HUES48 (cell line): Measurements from ENCODE around the gene DIDO1.
"Not testable (repeated sequence)": the region's sequence is repeated elsewhere in the genome, so short reads cannot be mapped to it uniquely, and the experiment has no call there.

ENCODE experiments used
- H3K27ac ChIP-seq: one replicate; pipeline ENCODE4 v1.7.0; 2013; ENCODE audit warnings: low read depth, low read length, inconsistent platforms
- H3K27me3 ChIP-seq: 2 replicates; pipeline ENCODE4 v1.6.1; 2013; ENCODE audit warnings: mild to moderate bottlenecking, low read length; ENCODE audit not compliant: control insufficient read depth, insufficient read depth
- H3K36me3 ChIP-seq: 2 replicates; pipeline ENCODE4 v1.6.1; 2013; ENCODE audit warnings: low read length; ENCODE audit not compliant: control insufficient read depth, insufficient read depth
- H3K4me1 ChIP-seq: 2 replicates; pipeline ENCODE4 v1.6.1; 2013; ENCODE audit warnings: mild to moderate bottlenecking, low read length; ENCODE audit not compliant: control insufficient read depth, insufficient read depth
- H3K4me3 ChIP-seq: 2 replicates; pipeline ENCODE4 v1.5.1; 2013; ENCODE audit warnings: mild to moderate bottlenecking, low read depth, low read length
- H3K9ac ChIP-seq: 2 replicates; pipeline ENCODE4 v1.6.1; 2013; ENCODE audit warnings: mild to moderate bottlenecking, low read depth, low read length, moderate library complexity
- H3K9me3 ChIP-seq: 2 replicates; pipeline ENCODE4 v1.6.1; 2013; ENCODE audit warnings: low read length; ENCODE audit not compliant: control insufficient read depth, insufficient read depth

Gene DIDO1

DNA sequence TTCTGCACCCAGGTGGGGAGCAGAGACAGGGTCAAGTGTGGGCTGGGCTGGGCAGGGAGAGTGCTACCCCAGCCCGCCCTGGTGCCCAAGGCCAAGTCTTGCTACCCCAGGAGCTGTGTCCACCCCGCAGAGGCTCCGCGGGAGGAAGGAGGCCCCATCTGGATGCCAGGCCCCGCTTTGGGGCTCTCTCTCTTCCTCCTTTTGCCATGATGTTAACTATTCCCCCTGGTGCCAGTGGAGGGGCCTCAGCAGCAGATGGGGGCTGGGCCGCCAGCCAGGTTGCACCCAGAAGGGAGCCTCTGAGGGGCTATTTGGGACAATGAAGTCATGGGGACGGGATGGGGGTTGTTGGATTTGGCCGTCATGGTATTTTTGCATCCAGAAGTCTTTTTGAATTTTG is 35.5 kb upstream of the DIDO1 start:
- Histone ChIP-seq H3K4me1 (no peaks in the 10 kb centered on the region), H3K36me3 (peaks cover 29% of the 10 kb centered on the region), H3K27me3 (no peaks in the 10 kb centered on the region), H3K27ac (no peak overlapping the region), H3K4me3 (no peak overlapping the region), H3K9ac (no peak overlapping the region), H3K9me3 (no peaks in the 10 kb centered on the region)

DNA sequence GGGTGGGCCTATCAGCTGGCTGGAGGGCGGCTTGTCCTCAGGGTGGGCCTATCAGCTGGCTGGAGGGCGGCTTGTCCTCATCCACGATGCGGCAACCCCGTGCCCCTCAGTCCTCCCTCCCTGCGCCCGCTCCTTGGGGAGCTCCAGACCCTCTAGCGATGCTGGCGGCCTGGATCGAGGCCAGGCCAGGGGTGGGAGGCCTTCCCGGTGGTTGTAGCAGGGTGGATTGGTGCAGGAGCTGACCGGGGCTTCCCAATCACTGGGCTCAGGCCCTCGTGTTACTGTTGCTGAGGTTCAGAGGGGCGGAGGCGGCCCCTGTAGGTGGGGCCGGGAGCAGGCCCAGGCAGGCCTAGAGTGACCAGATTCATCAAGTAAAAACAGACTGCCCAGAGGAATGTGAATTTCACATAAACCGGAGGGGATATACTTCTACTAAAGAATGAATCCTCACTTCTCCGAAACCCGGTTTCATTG is 35.0 kb upstream of the DIDO1 start:
- H3K9ac ChIP-seq = no peak overlapping the region
- H3K9me3 ChIP-seq = no peaks in the 10 kb centered on the region
- no peak overlapping the region for H3K27ac ChIP-seq
- no peaks in the 10 kb centered on the region for H3K27me3 ChIP-seq
- peaks cover 33% of the 10 kb centered on the region for H3K36me3 ChIP-seq
- no peaks in the 10 kb centered on the region for H3K4me1 ChIP-seq
- no peak overlapping the region for H3K4me3 ChIP-seq

DNA sequence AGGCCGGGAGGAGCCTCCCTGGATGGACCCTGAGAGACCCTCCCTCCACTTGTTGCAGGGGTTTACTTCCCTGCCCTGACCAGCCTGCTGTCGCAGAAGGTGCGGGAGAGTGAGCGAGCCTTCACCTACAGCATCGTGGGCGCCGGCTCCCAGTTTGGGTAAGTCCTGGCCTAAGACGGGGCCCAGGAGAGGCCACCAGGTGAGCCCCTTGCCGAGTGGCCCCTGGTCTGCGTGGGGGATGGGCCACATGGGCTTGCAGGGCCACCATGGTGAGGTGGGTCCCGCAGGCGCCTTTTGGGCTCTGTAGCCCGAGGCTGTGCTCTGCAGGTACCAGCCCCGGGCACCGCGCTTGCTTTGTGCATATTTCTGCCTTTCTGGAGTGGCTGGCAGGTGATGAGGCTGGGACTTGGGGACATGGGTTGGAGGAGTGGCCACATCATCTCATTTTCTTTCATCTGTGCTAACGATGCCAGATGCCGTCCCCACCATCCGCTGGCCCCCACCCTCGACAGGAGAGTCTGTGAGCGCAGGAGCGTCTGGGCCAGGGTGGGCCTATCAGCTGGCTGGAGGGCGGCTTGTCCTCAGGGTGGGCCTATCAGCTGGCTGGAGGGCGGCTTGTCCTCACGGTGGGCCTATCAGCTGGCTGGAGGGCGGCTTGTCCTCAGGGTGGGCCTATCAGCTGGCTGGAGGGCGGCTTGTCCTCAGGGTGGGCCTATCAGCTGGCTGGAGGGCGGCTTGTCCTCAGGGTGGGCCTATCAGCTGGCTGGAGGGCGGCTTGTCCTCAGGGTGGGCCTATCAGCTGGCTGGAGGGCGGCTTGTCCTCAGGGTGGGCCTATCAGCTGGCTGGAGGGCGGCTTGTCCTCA is 34.4 kb upstream of the DIDO1 start:
- not testable (repeated sequence) for H3K9ac ChIP-seq, H3K4me3 ChIP-seq, H3K9me3 ChIP-seq, H3K27me3 ChIP-seq, H3K4me1 ChIP-seq, H3K27ac ChIP-seq
- H3K36me3 ChIP-seq = peaks cover 34% of the 10 kb centered on the region

DNA sequence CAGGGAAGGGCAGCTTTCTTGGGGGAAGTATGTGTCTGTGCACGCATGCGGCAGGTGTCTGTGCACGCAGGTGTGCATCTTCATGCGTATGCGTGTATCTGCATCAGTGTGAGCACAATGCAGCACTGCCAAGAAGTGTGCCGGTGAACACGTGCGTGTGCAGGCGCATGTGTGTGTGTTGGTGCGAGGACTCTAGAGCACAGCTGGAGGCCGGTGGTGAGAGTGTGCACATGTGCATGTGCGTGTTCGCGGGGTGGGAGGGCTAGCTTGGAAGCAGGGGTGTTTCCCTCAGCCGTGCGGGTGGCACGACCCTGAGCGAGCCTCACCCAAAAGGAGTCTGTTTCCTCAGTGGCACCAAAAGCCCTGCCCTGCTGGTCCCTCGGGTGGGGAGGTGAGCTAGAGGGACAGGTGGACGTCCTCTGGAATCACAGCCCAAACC is 33.7 kb upstream of the DIDO1 start:
- Histone ChIP-seq H3K27ac (no peak overlapping the region), H3K4me1 (no peaks in the 10 kb centered on the region), H3K27me3 (no peaks in the 10 kb centered on the region), H3K36me3 (peaks cover 34% of the 10 kb centered on the region), H3K4me3 (no peak overlapping the region), H3K9ac (no peak overlapping the region), H3K9me3 (no peaks in the 10 kb centered on the region)

DNA sequence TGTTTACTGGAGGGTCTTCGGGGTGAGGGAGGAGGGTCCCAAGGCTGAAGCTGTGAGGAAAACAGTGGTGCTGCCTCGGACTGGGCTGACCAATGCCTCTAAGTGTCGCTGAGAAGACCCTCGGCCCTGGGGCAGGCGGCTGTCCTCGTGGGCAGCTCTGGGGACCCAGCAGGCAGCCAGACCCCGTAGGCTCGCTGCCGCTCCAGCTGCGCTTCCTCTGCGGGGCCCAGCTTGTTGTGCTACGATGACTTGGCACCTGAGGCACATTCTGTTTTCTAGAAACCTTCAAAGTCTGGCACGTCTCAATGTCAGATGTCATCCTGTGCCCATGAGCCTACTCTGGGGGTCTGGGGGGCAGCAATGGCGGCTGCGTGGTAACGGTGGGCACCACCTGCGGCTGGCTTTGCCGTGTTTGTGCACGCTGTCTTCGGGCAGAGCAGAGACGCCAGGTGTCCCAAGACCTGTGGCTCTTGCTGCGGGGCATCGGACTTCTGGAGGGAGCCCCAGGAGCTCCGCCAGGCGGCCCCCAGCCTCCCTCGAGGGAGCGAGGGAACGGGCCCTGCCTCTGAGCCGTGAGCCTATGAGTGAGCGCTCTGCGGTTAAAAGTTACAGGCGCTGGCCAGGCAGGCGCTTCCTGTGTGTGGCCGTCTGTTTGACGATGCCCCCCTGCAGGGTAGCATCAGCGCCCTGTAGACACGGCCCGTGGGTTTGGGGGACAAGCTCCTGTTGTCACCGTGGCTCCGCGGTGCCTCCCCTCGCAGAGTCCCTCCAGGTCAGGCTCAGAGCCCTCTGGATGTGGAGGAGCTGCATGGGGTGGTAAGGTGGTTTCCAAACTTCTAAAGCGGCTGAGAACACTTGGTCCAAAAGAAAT is 33.0 kb upstream of the DIDO1 start:
- no peak overlapping the region for H3K9ac ChIP-seq
- peaks cover 34% of the 10 kb centered on the region for H3K36me3 ChIP-seq
- H3K27ac ChIP-seq = no peak overlapping the region

DNA sequence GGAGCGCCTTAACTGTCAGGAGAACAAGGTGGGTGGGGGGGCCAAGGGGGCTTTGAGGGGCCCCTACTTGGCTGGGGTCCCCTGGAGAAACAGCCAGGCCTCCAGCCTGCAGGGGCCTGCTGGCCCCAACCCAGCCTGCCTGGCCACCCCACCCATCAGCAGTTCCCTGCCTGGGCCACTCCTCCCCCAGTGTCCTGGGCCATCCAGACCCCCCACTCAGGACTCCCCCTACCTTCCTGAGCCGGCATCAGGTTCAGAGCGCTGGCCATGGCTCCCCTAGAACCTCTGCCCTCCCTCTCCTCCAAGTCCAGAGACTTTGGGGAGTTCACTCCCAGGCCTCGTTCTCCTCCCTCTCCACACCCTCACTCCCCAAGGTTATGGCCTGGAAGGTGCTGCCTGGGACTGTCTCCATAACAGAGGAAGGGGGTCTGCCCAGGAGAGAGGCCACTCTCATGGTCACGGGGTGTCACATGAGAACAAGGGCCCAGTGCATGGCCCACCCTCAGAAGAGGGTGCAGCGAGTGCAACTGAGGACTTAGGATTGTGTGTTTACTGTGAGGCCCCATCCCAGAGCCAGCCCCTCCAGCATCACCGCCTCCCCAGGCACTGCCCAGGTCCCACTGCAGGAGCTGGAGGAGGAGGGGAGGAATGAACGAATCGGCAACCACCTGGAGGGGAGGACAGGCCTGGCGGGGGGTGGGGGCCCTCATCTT is 32.2 kb upstream of the DIDO1 start:
- H3K4me3 ChIP-seq = no peak overlapping the region

More for the DNA sequence above, 33.0 kb upstream of the DIDO1 start:
- Histone ChIP-seq H3K27me3 (no peaks in the 10 kb centered on the region), H3K9me3 (no peaks in the 10 kb centered on the region), H3K4me3 (no peak overlapping the region), H3K4me1 (peaks cover 6% of the 10 kb centered on the region)

DNA sequence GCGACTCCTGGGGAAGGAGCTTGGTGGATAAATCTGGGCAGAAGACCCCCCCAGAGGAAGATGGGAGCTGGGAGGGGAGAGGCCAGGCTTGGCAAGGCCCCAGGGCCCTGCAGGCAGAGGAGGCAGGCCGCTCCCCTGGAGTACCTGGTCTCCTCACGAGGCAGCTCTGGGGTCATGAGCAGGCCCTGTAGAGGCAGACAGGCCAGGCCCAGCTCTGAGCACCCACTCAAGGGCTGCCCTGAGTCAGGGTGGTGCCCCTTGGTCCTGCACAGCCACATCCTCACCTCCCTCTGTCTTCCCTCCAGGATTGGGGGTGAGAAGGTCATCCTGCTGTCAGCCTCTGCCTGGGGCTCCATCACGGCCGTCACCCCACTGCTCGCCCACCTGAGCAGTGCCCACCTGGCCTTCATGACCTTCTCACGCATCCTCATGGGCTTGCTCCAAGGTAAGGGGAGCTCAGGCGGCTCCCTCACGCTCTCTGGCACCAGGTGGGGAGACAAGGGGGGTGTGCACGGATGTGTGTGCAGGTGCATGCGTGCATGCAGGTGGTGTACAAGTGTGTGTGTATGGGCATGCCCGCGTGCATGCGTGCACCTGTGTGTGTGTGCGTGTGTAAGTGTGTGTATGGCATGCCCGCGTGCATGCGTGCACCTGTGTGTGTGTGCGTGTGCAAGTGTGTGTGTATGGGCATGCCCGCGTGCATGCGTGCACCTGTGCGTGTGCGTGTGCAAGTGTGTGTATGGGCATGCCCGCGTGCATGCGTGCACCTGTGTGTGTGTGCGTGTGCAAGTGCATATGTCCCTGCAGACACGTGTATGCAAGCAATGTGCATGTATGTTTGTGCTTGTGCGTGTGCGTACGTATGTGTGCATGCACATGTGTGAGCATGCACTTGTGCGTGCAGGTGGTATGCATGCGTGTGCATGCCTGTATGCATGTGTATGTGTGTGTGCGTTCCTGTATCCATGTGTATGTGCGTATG is 31.1 kb upstream of the DIDO1 start:
- no peaks in the 10 kb centered on the region for H3K27me3 ChIP-seq
- no peak overlapping the region for H3K4me3 ChIP-seq
- H3K27ac ChIP-seq = no peak overlapping the region
- peaks cover 16% of the 10 kb centered on the region for H3K4me1 ChIP-seq
- H3K9me3 ChIP-seq = no peaks in the 10 kb centered on the region
- H3K9ac ChIP-seq = no peak overlapping the region
- peaks cover 22% of the 10 kb centered on the region for H3K36me3 ChIP-seq

More for the DNA sequence above, 32.2 kb upstream of the DIDO1 start:
- H3K4me1 ChIP-seq = peaks cover 10% of the 10 kb centered on the region
- H3K36me3 ChIP-seq = peaks cover 33% of the 10 kb centered on the region
- no peaks in the 10 kb centered on the region for H3K27me3 ChIP-seq
- H3K9ac ChIP-seq = no peak overlapping the region
- H3K9me3 ChIP-seq = no peaks in the 10 kb centered on the region
- H3K27ac ChIP-seq = no peak overlapping the region

DNA sequence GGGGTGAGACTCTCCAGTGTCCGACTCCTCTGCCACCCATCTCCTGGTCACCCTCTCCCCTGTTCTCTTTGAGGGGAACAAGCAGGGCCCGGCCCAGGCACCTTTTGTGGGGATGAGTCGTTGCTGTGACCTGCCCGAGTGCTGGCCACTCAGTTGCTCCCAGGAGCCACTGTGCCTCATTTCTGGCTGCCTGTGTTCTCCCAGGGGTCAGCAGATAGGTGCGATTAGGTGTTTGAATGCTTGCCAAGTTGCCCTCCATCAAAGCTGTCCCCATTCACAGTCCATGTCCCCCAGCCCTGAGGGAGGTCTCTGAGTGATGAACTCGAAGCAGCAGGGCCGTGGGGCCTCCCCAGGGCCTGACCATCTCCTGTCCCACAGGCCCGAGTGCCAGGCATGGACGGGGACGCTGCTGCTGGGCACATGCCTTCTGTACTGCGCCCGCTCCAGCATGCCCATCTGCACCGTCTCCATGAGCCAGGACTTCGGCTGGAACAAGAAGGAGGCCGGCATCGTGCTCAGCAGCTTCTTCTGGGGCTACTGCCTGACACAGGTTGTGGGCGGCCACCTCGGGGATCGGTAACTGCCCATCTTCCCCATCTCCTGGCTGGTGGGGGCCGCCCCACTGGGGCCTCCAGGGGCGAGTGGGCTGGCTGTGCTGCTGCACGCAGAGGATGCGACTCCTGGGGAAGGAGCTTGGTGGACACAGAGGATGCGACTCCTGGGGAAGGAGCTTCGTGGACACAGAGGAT is 30.3 kb upstream of the DIDO1 start:
- Histone ChIP-seq H3K27ac (no peak overlapping the region), H3K36me3 (peaks cover 16% of the 10 kb centered on the region), H3K4me1 (peaks cover 20% of the 10 kb centered on the region), H3K9me3 (no peaks in the 10 kb centered on the region), H3K4me3 (no peak overlapping the region), H3K27me3 (no peaks in the 10 kb centered on the region), H3K9ac (no peak overlapping the region)

DNA sequence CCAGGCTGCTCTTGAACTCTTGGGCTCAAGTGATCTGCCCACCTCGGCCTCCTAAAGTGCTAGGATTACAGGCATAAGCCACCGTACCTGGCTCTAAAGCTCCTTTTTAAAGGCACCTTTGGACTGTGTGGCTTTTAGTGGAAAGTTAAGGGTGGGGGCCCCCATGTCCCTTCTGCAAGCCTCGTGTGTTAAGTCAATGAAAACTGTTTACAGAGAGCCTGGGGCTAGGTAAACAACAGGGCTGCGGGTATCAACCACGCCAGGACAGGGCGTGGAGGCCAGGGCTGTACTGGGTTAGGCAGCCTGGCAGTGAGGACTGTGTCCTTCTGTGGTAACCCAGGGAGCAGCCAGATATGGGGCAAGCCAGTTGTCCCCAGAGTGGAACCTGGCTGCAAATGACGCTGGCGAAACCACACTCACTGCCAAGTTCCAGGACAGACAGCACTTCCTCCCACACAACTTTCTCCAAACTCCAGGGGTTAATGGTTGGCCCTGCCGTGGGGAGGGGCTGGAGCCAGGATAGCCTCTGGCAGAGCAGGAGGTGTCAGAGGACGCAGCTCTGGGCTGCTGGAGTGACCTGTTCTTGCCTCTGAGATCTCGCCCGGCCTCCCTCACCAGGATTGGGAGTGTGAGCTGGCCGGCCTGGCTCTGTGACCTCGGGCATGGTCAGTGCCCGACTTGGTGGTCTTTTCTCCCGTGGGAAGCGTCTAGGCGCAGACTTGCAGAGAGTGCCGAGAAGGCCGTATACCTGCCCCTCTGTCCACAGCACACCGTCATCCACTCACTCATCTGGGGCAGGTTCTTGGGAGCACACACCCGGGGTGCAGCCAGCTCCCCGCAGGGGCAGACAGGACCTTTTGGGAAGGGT is 29.4 kb upstream of the DIDO1 start:
- no peaks in the 10 kb centered on the region for H3K9me3 ChIP-seq
- no peaks in the 10 kb centered on the region for H3K27me3 ChIP-seq
- no peak overlapping the region for H3K27ac ChIP-seq
- H3K9ac ChIP-seq = no peak overlapping the region
- H3K4me1 ChIP-seq = peaks cover 20% of the 10 kb centered on the region
- peaks cover 16% of the 10 kb centered on the region for H3K36me3 ChIP-seq
- H3K4me3 ChIP-seq = no peak overlapping the region
